ENCODE results near the gene WDR45B.
A peak's percentile ranks its signal among the peaks of the same experiment; 100 is the strongest.
"Not testable (repeated sequence)": the region's sequence is repeated elsewhere in the genome, so short reads cannot be mapped to it uniquely, and the experiment has no call there.

The WDR45B gene

DNA sequence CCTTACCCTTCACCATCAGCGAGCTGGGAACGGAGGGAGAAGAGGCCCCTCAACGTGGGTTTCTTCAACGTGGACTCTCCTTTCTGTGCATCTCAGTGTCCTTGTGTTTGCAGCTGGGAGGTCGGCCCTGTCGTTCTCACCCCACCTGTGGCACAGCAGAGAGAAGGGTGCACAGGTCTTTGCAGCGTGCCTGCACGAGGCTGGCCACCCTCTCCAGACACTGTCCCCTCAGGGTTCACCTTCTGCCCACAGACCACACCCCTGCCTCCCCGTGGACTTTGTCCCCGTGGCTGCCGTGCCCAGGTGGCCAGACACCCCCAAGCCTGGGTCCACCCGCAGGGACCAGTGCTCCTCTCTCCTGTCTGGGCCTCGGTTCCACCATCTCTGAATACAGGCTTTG is 7.3 kb upstream of the WDR45B start:
- DNase-seq: no peak

DNA sequence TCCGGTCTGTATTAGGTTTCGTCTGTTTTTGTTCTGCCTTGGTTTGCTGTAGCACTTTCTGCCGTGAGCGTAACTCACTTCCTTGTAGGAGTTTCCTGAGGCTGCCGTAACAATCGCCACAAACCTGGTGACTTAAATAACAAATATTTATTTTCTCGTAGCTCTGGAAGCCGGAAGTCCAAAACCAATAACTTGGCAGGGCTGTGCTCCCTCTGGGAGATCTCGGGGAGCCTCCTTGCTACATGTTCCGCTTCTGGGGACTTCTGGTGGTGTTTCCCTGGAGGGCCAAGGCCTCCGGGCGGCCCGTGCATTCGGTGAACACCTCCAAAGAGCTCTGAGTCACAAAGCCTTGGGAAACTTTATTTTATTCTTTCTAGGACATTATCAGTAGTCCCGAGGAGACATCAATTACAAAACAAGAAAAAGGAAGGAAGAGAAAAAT is 6.8 kb upstream of the WDR45B start:
- no peak for DNase-seq

DNA sequence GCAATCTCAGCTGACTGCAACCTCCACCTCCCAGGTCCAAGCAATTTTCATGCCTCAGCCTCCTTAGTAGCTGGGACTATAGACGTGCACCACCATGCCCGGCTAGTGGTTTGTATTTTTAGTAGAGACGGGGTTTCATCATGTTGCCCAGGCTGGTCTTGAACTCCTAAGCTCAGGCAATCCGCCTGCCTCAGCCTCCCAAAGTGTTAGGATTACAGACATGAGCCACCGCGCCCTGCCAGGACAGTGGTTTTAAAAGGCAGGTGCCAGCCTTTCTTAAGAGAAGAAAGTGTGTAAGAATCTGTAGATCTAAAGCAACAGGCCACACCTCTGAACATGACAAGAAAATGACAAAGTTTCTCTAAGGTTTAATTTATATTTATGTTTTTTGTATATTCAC is 6.4 kb upstream of the WDR45B start:
- DNase-seq: not testable (repeated sequence)

DNA sequence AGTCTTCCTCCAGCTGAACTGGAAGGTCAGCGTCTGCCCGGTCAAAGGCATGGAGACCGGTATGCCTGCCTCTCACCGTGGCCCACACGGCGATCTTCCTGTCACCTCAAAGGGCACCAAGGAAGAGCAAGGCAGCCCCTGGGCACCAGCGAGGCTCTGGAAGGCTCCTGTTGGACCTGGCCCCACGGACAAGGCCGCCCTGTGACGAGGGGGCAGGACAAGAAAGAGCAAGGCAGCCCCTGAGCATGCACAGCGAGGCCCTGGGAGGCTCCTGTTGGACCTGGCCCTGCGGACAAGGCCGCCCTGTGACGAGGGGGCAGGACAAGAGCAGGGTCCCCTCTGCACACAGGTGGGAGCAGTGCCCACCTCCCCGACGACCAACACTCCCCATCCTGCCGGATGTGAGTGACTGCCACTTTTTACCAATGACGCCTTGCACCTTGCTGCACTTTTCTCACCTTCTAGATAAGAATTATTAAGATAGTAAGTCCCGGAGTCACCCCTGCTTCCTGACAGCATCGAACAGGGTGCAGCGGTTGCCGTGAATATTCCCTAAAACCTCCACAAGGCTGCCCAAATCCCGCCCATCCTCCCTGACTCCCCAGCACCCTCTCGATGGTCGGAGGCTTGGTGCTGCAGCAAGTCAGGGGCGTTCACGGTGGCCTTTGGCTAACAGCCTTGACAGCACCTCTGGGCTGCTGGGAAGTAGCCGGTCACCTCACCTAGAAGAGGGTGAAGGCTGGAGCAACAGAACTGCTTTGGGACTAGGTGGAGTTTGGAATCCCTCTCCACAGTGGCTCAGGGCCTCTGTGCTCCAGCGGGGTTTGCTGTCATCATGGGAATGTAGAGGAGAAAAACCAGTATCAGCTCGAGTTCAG is 5.6 kb upstream of the WDR45B start:
- DNase-seq: no peak

DNA sequence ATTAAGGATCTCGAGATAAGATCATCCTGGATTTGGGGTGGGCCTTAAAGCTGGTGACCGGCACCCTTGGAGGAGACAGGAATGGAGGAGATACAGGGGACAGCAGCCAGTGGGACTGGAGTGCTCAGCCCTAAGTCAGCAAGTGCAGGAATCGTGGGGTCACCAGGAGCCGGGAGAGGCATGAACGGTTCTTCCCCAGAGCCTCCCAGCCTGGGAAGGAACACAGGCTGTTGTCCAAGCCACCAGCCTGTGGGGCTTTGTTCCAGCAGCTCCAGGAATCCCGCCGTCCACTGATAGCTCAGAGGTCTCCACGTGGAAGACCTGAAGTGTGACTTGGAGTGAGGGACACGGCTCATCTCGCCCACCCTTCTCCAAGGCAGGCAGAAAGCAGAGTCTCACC is 2.5 kb upstream of the WDR45B start:
- DNase-seq: no peak

DNA sequence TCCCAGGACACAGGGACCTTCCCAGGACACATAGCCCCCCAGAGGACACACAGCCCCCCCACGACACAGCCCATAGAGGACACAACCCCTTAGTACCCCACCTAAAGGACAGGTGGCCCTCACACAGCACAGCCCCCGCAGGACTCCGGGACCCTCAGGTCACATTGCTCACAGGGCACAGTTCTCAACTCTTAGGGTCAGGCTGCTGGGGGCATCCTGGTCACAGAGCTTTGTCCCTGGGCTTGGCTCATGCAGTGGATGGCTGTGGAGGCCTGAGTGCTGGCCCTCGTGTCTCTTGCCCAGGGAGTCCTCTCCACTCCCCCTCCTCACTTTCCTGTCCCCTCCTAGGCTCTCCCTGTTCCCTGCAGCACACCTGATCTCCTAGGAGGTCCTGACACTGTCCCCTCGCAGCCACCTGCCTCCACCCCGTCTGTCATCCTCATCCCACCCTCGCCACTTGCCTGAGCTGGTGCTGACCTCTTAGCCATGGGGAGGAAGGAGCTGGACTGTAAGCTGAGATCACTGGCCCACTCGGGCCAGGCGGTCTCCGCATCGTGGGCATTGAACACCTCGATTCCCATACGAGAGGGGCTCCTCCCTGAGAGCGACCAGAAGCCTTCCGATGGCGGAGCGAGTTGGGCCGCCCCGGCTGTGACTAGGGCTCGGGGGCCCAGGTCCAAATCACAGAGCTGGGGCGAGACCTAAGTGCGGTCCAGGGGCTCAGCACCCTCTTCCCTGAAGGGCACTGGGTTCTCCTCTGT is 1.4 kb upstream of the WDR45B start:
- DNase-seq: no peak

DNA sequence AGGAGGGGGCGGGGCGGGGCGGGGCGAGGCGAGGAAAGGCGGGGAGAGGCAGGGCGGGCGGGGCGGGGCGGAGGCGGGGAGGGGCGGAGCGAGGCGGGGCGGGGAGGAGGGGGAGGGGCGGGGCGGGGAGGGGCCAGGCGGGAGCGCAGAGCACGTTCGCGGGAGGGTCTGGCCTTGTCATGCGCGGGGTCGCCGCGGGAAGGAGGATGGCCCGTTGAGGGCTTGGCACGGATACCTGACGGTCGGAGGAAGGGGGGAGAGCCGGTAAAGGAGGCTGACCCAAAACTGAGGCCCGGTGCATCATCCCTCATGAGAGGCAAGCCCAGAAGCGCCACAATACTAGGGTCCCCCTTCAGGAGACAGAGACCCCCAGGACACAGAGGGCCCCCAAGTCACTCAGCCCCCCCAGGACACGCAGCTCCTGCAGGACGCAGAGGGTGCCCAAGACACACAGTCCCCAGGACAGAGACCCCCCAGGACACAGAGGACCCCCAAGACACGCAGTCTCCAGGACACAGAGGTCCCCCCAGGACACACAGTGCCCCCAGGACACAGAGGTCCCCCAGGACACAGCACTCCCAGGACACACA is 593 bp upstream of the WDR45B start:
- DNase-seq: peak in 1 of 2 experiments; percentile 47

DNA sequence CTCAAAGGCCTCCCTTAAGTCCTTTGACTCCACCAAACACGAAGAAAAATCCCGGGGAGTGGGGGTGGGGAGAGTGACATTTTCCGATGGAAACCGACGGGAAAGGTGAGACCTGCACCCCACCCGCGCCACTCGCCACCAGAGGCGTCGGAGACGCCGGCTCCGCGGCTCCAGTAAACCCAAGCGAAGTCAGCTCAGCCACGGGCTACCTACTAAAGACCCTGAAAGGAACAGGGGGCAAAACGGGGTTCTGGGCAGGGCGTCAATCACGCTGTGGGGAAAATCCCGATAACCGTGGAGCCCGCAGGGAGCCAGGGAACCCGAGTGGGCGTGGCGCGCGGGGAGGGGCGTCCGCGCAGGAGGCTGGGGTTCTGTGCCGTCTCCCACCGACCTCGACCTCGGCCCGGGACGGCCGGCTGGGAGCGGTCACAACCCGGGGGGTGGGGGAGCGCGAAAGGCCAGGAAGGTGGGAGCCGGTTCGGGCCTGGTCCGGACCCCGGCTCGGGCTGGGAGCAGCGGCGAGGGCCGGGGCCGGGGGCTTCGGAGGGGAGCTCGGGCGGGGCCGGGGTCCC is 565 bp downstream of the WDR45B start:
- no peak for DNase-seq

DNA sequence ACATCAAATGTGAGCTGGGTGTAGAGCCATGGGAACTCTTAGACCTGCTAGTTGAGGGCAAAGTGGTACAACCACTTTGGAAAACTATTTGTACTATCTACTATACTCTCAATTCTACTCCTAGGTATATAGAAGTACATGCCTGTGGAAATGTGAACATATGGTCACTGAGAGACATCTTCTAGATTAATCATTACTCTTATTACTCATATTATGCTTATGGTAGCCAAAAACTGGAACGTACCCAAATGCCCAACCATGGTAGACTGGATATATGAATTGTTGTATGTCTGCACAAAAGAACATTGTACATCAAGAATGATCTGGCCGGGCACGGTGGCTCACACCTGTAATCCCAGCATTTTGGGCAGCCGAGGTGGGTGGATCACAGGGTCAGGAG is 2.7 kb downstream of the WDR45B start:
- DNase-seq: no peak

DNA sequence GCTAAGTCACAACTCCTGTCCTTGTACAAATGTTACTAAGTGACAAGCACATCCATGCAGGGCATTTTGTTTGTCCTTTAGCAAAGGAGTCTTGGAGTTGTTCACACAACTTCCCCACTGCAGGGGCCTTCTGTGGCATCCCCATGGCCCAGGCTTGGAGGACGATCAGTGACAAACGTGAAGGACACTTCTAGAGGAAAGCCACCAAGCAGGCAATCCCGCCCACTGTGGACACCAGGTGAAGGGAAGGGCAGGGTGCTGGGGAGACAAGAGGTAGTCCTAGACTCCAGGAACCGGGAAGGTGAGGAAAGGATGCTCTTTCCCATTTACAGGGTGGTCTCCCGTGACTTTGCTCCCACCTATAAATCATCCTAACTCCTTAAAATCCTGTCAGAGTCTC is 4.1 kb downstream of the WDR45B start:
- no peak for DNase-seq

DNA sequence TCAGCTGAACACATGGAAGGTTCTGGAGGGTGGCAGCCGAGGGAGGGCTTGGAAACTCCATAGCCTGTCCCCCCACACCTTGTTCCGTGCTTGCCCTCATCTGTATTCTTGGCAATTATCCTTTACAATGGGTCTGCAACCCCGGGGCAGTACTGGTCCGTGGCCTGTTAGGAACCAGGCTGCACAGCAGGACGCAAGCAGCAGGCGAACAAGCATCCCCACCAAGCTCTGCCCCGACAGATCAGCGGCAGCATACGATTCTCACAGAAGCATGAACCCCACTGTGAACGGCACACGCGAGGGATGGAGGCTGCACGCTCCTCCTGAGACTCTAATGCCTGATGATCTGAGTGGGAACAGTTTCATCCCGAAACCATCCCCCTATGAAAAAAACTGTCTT is 6.2 kb downstream of the WDR45B start:
- DNase-seq: no peak

DNA sequence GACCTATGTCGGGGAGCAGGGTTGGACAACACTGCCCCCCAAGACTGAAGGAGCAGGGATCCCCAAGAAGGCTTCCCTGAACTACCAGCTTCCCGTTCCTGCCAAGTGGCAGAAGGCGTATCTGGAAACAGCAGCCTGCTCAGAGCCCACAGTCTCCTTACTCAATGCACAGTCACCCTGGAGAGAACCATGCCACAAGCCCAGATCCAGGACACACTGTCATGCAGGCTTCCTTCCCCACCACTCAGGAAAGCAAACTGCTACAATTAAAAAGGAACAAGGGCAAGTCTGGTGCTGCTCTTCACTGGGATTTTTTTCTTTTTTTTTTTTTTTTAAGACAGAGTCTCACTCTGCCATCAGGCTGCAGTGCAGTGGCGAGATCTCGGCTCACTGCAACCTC is 8.2 kb downstream of the WDR45B start:
- no peak for DNase-seq

DNA sequence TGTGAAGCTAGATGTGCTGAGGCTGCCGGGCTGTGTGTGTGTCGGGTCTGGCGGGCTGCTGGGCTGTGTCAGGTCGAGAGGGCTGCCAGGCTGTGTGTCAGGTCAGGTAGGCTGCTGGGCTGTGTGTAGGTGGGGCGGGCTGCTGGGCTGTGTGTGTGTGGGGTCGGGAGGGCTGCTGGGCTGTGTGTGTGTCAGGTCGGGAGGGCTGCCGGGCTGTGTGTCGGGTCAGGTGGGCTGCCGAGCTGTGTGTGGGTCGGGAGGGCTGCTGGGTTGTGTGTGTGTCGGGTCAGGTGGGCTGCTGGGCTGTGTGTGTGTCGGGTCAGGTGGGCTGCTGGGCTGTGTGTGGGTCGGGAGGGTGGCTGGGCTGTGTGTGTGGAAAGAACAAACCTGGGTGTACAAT is 8.6 kb downstream of the WDR45B start:
- DNase-seq: no peak

DNA sequence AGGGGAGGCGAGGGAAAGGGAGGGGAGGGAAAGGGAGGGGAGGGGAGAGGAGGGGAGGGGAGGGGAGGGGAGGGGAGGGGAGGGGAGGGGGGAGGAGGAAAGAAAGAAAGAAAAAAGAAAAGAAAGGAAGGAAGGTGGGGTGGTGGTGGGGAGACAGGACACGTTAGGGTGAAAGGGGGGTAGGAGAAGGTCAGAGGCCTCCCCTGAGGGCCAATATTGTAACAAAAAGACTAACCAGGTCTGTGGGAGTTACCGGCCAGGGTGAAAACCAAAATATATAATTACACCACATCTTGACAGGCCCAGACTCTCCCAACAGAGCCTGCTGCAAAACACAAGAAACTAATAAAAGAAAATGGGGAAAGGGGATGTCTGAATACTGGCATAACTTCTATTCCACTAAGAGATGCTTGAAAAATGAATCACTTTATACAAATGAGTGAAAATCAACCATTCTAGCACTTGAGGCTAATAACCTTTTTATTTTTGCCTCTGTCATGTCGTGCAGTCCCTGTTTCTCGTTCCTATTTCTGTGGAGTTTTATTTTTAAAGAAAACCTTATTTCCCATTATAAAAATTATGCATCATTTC is 10.0 kb downstream of the WDR45B start:
- no peak for DNase-seq

DNA sequence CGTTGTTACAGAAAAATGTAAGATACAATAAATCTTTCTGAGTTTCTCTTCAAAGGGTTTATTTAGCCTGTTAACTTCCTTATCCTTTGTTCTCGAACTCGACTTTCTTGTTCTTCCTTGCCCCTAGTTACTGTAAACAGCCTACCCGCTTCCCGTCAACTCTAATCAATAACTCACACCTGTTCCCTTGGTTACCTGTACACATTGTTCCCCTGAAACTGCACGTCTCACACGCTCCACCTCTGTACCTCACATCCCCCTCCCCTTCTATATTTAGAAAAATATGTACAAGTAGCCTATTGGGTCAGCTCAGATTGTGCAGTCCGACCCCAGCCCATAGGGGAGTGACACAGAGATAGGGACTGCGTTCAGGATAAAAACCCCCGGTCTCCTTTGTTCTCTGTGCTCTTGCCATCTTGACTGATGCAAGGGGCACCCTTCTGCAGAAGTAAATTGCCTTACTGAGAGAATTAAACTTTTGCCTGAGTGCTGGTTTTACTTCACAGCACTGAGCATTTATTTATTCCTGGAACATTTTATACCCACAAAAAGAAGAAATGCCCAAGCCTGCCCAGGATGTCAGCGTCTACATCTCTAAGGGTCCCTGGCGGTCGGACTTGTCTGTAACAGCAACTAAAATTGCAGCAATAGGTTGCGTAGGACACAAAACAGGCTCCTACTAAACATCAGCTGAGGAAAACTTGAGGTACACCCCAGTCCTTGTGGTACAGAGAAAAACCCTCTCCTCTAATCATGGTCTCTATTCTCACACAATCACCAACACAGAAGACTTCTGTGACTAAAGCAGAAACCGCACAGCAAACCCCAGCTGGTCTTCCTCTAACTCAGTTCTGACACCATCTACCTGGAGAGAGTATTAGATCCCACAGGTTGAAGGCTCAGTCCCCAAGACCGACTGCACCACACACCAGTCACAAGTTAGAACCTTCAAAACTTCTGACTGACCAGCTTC is 11.3 kb downstream of the WDR45B start:
- DNase-seq: peak in 1 of 2 experiments; percentile 60

DNA sequence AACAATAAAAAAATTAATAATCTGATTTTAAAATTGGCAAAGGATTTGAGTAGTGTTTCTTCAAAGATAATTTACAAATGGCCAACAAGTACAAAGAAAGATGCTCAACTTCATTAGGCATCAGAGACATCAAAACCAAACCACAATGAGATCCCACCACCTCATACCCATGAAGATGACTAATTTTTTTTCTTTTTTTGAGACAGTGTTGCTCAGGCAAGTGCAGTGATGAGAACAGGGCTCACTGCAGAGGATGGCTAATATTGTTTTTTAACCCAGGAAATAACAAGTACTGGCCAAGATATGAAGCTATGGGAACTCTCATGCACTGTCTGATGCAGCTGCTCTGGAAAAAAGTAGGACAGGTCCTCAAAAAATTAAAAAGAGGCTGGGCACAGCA is 14.9 kb downstream of the WDR45B start:
- no peak for DNase-seq

DNA sequence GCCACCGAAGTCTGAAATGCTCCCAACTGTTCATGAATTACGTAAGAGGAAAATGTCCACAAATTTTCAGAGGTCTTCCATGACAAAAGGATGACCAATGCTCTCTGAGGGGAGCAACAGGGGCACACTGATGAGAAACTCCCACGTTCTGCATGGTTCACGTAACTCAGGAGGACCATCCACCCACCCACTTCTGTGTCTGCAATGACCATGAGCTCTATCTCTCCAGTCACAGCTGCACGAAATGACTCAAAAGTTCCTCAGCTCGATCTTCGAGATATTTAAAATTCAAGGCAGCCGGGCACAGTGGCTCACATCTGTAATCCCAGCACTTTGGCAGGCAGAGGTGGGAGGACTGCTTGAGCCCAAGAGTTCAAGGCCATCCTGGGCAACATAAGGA is 15.8 kb downstream of the WDR45B start:
- no peak for DNase-seq

DNA sequence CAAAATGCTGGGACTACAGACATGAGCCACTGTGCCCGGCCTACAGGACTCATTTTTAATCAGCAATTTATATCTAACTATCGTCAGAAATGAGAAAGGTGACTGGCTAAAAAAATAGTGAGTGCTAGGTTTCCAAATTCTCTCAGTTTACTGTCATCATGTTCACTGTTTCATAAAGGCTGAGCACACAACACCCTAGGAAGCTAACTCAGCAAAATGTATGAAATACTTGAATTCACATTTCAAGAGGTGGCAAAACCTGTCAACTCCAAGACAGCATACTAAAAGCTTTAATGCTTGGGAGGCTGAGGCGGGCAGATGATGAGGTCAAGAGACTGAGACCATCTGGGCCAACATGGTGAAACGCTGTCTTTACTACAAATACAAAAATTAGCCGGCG is 16.7 kb downstream of the WDR45B start:
- DNase-seq: no peak

DNA sequence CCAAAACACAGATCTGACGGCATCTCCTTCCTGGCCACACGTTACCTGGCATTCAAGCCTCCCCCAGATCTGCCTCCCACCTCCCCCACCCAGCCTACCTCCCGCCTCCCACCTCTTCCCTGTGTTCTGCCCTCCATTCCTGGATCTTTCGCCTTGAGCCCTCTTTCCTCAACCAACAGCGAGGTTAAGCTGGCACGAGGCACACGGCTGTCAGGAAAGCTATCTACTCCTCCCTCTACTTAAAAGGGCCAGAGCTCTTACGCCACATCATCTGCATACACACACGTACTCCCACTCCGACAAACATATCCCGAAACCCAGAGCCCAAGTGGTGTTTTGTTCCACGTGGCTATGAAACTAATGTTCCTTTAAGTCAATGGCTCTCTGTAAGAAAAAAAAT is 18.0 kb downstream of the WDR45B start:
- DNase-seq: no peak

DNA sequence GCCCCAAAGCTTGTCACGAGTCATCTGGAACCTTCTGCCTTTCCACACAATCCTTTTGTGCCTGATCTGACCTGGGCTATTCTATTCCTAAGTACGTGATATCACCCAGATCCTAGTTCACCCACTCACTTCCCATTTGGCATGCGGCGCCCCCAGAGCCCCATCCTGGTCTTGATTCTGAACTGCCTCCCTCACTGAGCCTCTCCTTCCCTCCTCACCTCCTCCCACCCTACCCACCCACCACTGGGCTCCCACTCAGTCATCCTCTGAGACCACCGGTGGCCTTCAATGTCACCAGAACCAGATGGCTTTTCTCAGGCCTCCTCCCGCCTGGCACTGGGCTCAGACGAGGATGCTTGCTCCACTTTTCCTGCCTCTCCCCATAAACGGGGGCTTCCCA is 18.5 kb downstream of the WDR45B start:
- no peak for DNase-seq

DNA sequence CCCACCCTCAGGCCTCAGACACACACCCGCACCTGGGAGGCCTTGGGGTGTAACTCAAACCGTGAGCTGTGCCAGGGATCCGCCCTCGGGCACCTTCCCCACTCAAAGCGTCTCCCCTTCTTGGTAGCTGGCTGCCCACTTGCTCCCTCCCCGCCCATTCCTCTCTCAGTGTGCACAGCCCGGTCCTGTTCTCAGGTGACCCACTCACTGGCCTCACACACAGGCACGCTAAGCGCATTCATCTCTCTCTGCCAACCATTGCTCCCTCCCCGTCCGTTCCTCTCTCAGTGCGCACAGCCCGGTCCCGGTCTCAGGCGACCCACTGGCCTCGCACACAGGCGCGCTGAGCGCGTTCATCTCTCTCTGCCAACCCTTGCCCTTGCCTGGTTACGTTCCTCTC is 20.8 kb downstream of the WDR45B start:
- DNase-seq: no peak

DNA sequence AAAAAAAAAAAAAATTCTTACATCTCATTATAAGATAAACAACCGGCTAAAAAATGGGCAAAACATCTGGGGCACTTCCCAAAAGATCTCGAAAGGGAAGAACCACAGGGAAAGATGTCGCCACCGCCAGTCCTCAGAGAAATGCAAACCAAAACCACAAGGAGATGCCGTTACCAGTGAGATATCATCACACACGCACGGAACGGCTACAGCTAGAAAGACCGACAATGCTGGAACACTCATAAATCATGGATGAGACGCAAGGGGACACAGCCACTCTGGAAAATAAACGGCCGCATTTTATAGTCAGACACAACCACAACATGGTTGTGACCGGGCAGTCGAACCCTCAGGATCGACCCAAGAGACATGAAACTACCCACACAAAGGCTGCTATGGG is 24.5 kb downstream of the WDR45B start:
- DNase-seq: no peak
